GM21447 (cell line): ENCODE measurements around the gene PHLDB1.
A peak's percentile ranks its signal among the peaks of the same experiment; 100 is the strongest.
"Not testable (repeated sequence)": the region's sequence is repeated elsewhere in the genome, so short reads cannot be mapped to it uniquely, and the experiment has no call there.

Experiments used
- ATAC-seq: cut with Tn5 transposase; IDR thresholded peaks from one replicate; pipeline ENCODE4 v1.9.1; 2021; ENCODE audit not compliant: unreplicated experiment

The PHLDB1 gene

GRCh38 chr11:118657709-118658428, 50.5 kb downstream of the PHLDB1 start:
- ATAC-seq = no peak

GRCh38 chr11:118658429-118659313, 51.3 kb downstream of the PHLDB1 start:
- no peak for ATAC-seq

DNA sequence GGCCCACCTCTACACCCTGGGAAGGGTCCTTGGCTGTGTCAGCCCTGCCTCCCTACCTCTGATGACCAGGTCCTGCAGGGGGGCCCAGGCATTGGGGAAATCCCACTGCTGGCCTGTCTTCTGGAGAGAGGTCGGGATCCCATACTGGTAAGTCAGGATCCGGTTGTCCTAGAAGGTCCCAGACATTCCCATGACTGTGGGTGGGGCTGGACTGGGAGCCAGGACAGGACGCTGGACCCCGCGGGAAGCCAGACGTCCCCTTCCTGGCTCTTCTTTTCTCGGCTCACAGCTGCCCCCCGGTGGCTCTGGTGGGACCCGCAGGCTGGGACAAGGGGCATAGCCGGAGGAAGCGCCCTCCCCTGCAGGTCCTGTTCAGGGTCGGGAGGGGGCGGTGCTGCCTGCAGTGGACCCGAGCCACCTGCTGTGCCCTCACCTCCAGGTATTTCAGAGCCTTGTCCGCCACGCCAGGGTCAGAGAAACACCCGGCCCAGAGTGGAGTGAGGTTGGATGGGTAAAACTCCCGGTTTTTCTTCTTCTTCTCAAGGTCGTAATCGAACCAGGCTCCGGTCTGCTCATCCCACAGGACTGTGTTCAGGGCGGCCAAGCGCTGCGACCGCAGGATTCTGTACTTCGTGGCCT, 52.0 kb downstream of the PHLDB1 start:
- ATAC-seq = peak; percentile 76

GRCh38 chr11:118659953-118660680, 52.7 kb downstream of the PHLDB1 start:
- ATAC-seq = no peak

DNA sequence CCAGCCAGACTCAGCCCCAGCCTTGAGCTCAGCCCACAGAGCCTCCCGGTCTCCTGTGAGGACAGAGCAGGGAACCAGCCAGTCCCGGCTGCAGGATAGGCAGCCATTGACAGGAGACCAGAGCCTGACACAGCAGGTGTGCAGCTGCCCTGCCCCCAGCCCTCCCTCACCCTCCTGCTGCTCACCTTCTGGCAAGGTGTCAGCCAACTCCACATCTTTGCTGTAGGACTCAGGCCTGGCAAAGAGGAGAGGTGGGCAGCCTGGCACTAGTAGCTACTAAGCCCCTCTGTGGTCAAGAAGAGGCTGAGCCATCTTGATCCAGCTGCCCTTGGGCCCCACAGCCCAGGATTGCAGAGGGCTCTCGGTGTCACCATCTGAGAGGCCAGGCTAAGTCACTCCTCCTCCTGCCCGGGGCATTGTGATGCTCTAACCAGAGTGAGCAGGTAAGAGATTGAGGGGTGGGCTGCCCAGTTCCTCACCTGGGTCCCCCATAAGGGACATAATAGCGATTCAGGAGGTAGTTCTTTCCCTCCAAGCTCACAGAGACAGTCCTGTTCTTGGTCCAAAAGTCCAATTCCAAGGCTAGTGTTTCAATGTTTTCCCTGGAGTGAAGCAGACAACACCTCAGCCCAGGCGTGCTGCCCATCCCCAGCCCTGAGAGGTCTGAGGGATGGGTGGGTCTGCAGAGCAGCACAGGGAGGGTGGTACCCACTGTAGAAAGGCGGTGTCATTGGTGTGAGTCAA, 53.4 kb downstream of the PHLDB1 start:
- no peak for ATAC-seq

DNA sequence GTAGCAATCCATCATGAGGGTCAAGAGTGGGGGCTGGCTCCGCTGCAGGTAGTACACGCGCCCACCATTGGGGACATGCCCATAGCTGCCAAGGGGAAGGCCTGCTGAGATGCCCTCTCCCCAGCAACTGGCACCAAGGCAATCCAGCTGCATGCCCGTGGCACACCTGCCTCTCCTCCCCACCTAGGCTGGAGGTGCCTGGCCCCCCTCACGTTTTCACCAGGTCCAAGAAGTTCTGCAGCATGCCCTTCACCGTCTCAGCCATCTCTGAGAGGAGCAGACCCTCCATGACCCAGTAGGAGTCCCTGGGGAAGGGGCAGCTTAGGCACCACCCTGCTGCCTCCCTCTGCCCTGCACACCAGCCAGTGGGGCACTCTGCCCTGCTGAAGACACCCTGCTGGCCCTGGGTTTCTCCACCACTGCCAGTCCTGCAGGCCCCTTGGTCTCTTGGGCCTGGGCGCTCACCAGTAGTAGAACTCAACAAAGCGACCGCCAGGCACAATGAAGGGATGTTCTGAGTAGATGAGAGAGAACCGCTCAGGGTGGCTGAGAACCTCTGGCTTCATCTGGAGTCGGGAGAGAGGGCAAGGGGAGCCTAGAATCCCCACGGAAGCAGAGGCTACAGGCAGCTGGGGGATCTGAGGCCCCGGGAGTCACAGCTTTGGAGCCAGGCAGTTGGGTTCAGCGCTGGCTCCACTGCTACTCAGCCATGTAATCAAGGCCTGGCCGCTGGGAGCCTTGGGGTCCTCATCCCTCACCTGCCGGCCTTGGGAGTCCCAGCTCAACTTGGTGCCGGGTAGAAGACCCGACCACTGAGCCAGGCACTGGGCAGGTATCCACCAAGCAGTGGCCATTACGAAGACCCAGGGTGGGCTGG, 54.2 kb downstream of the PHLDB1 start:
- no peak for ATAC-seq

GRCh38 chr11:118662401-118663271, 55.2 kb downstream of the PHLDB1 start:
- ATAC-seq = no peak

DNA sequence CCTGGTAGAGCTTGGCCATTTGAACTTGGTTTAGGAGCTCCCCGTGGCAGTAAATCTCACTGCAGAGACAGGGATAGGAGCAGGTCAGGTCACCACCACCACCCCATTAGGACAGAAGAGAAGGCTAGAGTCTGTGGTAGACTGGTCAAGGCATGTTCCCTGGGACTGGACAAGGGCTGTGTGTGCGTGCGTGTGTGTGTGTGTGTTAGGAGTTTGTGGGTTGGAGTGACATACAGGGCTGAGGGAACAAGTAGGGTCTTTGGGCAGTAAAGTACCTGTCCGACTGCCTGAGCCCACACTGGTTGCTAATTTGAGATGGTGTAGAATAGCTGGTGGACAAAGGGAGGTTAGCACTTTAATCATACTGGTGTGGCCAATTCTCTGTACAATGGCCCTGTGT, 56.0 kb downstream of the PHLDB1 start:
- no peak for ATAC-seq

- no peak for ATAC-seq
These were observed 56.5 kb downstream of the PHLDB1 start for GRCh38 chr11:118663902-118664301.

DNA sequence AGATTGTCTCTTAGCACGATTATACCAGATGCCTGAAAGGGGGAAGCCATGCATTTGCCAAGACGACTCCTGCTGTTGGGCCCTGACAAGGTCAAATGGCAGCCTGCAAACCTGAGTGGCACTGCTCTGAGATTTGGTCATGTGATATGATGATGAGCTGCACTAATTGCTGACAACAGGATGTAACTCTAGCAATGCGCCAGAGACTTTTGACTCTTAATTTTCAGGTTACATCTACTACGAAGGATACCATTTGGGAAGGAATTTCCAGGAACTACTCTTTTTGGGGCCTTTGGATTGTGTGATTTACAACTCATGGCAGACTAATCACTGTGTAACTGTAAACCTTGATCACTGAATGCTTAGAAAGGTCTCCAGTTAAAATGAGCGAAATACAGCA, 59.0 kb downstream of the PHLDB1 start:
- no peak for ATAC-seq

DNA sequence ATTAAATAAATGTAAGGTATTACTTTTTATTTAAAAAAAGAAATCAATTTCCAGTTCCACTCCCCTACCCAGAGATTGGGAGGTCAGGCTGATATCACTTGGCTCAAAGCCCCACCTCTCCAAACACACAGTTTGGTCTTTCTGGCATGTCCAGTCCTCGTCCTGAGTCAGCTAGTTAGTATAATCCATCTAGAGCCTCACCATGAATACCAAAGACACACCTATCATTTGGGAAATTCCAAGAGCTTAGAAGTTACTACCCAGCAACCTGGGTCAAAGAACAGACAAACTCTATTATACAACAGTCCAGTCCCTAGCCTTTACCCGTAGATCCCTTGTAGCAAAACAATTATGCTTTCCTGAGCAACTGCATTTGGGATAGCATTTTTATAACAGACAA, 62.6 kb downstream of the PHLDB1 start:
- no peak for ATAC-seq

GRCh38 chr11:118671254-118671653, 63.8 kb downstream of the PHLDB1 start:
- ATAC-seq = no peak

GRCh38 chr11:118672846-118673245, 65.4 kb downstream of the PHLDB1 start:
- no peak for ATAC-seq

DNA sequence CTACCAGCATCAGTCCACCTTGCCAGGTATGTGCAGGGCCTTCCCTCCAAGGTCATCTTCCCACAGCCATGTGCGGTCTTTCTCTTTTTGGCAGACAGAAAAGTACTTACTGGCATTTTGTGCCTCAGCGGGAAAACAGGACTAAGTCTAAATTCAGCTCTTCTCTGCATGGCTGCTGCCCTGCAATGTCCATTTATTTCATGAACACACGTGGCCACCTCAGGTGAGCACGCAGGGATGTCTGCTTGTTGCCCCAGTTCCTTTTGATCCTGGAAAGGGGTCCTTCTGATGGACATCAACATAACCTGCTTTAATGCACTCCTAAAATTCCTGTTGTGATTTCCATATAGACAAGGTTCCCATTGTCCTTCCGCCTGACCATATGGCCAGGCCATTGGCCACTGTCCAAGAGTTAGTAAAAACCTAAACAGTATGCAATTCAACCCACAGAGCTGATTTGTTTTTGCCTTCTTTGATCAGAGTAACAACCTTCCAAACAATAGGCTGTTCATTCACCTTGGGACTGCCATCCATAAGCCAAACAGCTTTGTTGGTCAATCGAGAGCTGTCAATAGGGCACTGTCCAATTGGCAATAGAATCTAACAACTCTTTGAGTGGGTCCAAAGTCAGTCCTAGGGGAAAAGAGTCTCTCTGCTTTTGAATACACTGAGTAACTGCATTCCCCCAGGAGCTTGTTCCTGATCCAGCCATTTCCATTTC, 66.1 kb downstream of the PHLDB1 start:
- no peak for ATAC-seq

- no peak for ATAC-seq
These were observed 66.6 kb downstream of the PHLDB1 start for GRCh38 chr11:118674082-118674435.

DNA sequence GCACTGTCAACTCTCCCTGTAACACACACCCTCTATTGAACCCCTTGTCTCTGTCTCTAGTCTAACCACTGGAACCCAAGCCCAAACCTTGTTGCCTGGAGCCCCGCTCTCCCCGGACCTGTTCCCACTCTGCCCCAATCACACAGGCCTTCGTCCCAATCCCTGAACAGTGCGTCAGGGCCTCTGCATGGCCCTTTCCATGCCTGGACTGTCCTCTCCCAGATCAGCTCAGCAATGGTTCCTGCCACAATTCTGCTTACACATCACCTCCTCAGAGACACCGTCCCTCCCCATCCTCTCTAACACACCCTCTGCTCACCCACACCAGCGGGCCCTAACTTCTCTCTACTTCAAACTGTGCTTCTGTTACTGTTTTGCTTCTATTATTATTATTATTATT, 70.6 kb downstream of the PHLDB1 start:
- no peak for ATAC-seq

- not testable (repeated sequence) for ATAC-seq
These were observed 71.5 kb downstream of the PHLDB1 start for GRCh38 chr11:118678908-118679307.

- no peak for ATAC-seq
These were observed 72.1 kb downstream of the PHLDB1 start, which contains the start of gene TREH for GRCh38 chr11:118679483-118679882. TREH (minus strand) TSS chr11:118679650; CDS start chr11:118679627, 23 bp downstream.
